ENCODE results near the gene PPP1R9A.

The PPP1R9A gene

DNA sequence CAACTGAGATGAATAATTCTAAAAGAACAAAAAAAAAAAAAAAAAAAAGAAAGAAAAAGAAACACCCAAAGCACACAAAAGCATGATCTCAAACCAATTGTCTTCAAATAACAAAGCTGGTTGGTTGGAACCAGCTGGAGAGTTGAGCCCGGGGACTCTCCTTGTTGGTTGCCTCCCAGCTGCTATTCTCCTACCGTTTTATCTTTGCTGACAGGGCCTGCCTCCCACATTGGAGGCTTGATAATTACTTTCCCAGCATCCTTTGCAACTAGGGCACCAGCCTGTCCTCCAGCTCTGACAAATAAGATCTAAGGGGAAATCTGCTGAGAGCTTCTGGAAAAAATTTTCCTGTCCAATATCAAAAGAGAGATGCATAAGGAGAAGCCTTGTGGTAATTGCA is 410.2 kb downstream of the PPP1R9A start (continued):
- TF ChIP-seq CSRNP3 (CRISPR knock-in tag; IDR thresholded peaks at IDR 0.05) = no peak
- no peak for TF ChIP-seq ZNF70 (CRISPR knock-in tag; IDR thresholded peaks at IDR 0.05)
- TF ChIP-seq SNAI2 (CRISPR knock-in tag; IDR thresholded peaks at IDR 0.05) = no peak
- TF ChIP-seq ZNF8 (CRISPR knock-in tag; IDR thresholded peaks at IDR 0.05) = no peak
- TF ChIP-seq OSR1 (CRISPR knock-in tag; IDR thresholded peaks at IDR 0.05) = no peak
- TF ChIP-seq GLIS3 (CRISPR knock-in tag; IDR thresholded peaks at IDR 0.05) = no peak

DNA sequence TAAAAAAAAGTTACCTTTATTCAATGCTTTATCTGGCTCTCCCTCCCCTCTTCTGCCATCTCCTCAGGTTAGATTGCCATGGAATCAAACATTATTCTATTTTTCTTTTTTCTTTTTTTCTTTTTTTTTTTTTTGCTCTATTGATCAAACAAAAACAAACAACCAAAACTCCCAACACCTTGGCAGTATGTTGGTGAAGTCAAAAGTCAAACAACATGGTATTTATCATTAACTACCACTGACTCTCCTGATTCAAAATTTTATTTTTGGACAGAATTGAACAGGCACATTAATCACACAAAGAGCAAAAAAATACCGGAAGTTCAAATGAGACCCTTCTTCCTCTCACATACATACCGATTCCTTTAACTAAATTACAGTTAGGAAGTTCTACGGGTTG is 410.6 kb downstream of the PPP1R9A start:
- TF ChIP-seq TOX (CRISPR knock-in tag; IDR thresholded peaks at IDR 0.05; ENCODE audit: borderline replicate concordance) (no peak), OSR1 (CRISPR knock-in tag; IDR thresholded peaks at IDR 0.05) (no peak), RARB (CRISPR knock-in tag; IDR thresholded peaks at IDR 0.05) (no peak), ARNTL (CRISPR knock-in tag; IDR thresholded peaks at IDR 0.05; ENCODE audit: borderline replicate concordance, low read depth) (no peak), TCF4 (CRISPR knock-in tag; IDR thresholded peaks at IDR 0.05; ENCODE audit: borderline replicate concordance) (no peak), BACH2 (CRISPR knock-in tag; IDR thresholded peaks at IDR 0.05; ENCODE audit: borderline replicate concordance) (no peak)
- no peak for ATAC-seq

GRCh38 chr7:95318501-95319100 is 411.2 kb downstream of the PPP1R9A start:
- ATAC-seq = no peak
- TF ChIP-seq PPARA (CRISPR knock-in tag; IDR thresholded peaks at IDR 0.05; ENCODE audit: borderline replicate concordance) (no peak), ZNF565 (CRISPR knock-in tag; conservative IDR thresholded peaks at IDR 0.05; ENCODE audit: low read depth) (no peak), SNAI2 (CRISPR knock-in tag; IDR thresholded peaks at IDR 0.05) (no peak), ZNF70 (CRISPR knock-in tag; IDR thresholded peaks at IDR 0.05) (no peak), CSDC2 (CRISPR knock-in tag; IDR thresholded peaks at IDR 0.05) (no peak), TCF4 (CRISPR knock-in tag; IDR thresholded peaks at IDR 0.05; ENCODE audit: borderline replicate concordance) (no peak), TOX (CRISPR knock-in tag; IDR thresholded peaks at IDR 0.05; ENCODE audit: borderline replicate concordance) (no peak), BACH2 (CRISPR knock-in tag; IDR thresholded peaks at IDR 0.05; ENCODE audit: borderline replicate concordance) (no peak), PATZ1 (CRISPR knock-in tag; IDR thresholded peaks at IDR 0.05; ENCODE audit: borderline replicate concordance) (no peak), ZFP30 (CRISPR knock-in tag; IDR thresholded peaks at IDR 0.05) (no peak), ESRRG (CRISPR knock-in tag; IDR thresholded peaks at IDR 0.05) (no peak), ZC3H10 (CRISPR knock-in tag; IDR thresholded peaks at IDR 0.05) (no peak), ARNTL (CRISPR knock-in tag; IDR thresholded peaks at IDR 0.05; ENCODE audit: borderline replicate concordance, low read depth) (no peak)
- TF ChIP-seq, protein P1, sequence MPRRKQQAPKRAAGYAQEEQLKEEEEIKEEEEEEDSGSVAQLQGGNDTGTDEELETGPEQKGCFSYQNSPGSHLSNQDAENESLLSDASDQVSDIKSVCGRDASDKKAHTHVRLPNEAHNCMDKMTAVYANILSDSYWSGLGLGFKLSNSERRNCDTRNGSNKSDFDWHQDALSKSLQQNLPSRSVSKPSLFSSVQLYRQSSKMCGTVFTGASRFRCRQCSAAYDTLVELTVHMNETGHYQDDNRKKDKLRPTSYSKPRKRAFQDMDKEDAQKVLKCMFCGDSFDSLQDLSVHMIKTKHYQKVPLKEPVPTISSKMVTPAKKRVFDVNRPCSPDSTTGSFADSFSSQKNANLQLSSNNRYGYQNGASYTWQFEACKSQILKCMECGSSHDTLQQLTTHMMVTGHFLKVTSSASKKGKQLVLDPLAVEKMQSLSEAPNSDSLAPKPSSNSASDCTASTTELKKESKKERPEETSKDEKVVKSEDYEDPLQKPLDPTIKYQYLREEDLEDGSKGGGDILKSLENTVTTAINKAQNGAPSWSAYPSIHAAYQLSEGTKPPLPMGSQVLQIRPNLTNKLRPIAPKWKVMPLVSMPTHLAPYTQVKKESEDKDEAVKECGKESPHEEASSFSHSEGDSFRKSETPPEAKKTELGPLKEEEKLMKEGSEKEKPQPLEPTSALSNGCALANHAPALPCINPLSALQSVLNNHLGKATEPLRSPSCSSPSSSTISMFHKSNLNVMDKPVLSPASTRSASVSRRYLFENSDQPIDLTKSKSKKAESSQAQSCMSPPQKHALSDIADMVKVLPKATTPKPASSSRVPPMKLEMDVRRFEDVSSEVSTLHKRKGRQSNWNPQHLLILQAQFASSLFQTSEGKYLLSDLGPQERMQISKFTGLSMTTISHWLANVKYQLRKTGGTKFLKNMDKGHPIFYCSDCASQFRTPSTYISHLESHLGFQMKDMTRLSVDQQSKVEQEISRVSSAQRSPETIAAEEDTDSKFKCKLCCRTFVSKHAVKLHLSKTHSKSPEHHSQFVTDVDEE (CRISPR knock-in tag; IDR thresholded peaks at IDR 0.05) = no peak

DNA sequence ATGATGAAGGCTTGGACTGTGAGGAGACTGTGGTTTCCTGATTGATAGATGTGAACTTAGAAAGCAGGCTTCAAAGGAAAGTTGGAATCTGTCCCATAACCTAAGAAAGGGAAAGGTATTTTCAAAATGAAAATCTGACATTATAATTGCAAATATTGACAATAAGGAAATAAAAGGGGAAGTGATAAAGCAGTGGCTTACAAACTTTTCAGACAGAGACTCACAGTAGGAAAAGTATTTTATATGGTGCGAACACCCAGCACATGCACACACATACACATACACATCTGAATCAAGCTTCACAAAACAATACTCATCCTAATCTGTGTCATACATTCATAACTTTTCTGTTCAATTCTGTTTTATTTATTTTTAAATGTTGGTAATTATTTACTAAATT is 412.2 kb downstream of the PPP1R9A start:
- TF ChIP-seq, protein P1 (CRISPR knock-in tag; IDR thresholded peaks at IDR 0.05) = no peak
- TF ChIP-seq ZFP3 (CRISPR knock-in tag; IDR thresholded peaks at IDR 0.05) (no peak), CSDC2 (CRISPR knock-in tag; IDR thresholded peaks at IDR 0.05) (no peak), PPARA (CRISPR knock-in tag; IDR thresholded peaks at IDR 0.05; ENCODE audit: borderline replicate concordance) (no peak), BACH2 (CRISPR knock-in tag; IDR thresholded peaks at IDR 0.05; ENCODE audit: borderline replicate concordance) (no peak), ESRRG (CRISPR knock-in tag; IDR thresholded peaks at IDR 0.05) (no peak), RARB (CRISPR knock-in tag; IDR thresholded peaks at IDR 0.05) (no peak), ZNF8 (CRISPR knock-in tag; IDR thresholded peaks at IDR 0.05) (no peak), SNAI2 (CRISPR knock-in tag; IDR thresholded peaks at IDR 0.05) (no peak), ARNTL (CRISPR knock-in tag; IDR thresholded peaks at IDR 0.05; ENCODE audit: borderline replicate concordance, low read depth) (no peak)
- TF ChIP-seq, protein P2, sequence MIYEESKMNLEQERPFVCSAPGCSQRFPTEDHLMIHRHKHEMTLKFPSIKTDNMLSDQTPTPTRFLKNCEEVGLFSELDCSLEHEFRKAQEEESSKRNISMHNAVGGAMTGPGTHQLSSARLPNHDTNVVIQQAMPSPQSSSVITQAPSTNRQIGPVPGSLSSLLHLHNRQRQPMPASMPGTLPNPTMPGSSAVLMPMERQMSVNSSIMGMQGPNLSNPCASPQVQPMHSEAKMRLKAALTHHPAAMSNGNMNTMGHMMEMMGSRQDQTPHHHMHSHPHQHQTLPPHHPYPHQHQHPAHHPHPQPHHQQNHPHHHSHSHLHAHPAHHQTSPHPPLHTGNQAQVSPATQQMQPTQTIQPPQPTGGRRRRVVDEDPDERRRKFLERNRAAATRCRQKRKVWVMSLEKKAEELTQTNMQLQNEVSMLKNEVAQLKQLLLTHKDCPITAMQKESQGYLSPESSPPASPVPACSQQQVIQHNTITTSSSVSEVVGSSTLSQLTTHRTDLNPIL (CRISPR knock-in tag; IDR thresholded peaks at IDR 0.05; ENCODE audit: low read depth) = no peak
- ATAC-seq = no peak

All from SK-N-SH treated with all-trans-retinoic acid at 6 μM for 48 hours (cell line).